ENCODE data around the gene SUN1.
A peak's percentile ranks its signal among the peaks of the same experiment; 100 is the strongest.
"Not testable (repeated sequence)": the region's sequence is repeated elsewhere in the genome, so short reads cannot be mapped to it uniquely, and the experiment has no call there.

The SUN1 gene

GRCh38 chr7:920351-921070 is 88.2 kb downstream of the SUN1 start:
- no peak for DNase-seq (ENCODE audit: low read depth)

GRCh38 chr7:921071-921461 is 88.8 kb downstream of the SUN1 start:
- no peak for DNase-seq (ENCODE audit: low read depth)

- DNase-seq (ENCODE audit: low read depth): no peak
Observed at GRCh38 chr7:921581-922333, 89.5 kb downstream of the SUN1 start.

GRCh38 chr7:922334-923107 is 90.2 kb downstream of the SUN1 start:
- DNase-seq (ENCODE audit: low read depth): no peak

GRCh38 chr7:923108-924041 is 91.1 kb downstream of the SUN1 start:
- DNase-seq (ENCODE audit: low read depth): peak; percentile 25

- DNase-seq (ENCODE audit: low read depth): not testable (repeated sequence)
Observed at GRCh38 chr7:924042-924441, 91.8 kb downstream of the SUN1 start.
